Ovary (tissue), 3 donors: Measurements from ENCODE around the gene E2F4.

Experiments
- POLR2A ChIP-seq: fragments of 450-650 bp; IDR thresholded peaks from one replicate; pipeline ENCODE4 v1.6.1; 2017; ENCODE audit warnings: antibody characterized with exemption, mild to moderate bottlenecking, moderate library complexity
- TF ChIP-seq, protein P1 (sequence below), 3 donors: fragments of 450-650 bp in 2 of 3; fragments of 200-600 bp in 1 of 3; IDR thresholded peaks; one replicate each; pipeline versions ENCODE4 v1.5.1 to v1.8.0; 2016 to 2022; ENCODE audit warnings: antibody characterized with exemption in 3 of 3, mild to moderate bottlenecking in 1 of 3
- donor health status: DM: no; HTN: no; CAD: no.

GRCh38 chr16:67154578-67155294 is 37.2 kb upstream of the E2F4 start:
- TF ChIP-seq, protein P1, sequence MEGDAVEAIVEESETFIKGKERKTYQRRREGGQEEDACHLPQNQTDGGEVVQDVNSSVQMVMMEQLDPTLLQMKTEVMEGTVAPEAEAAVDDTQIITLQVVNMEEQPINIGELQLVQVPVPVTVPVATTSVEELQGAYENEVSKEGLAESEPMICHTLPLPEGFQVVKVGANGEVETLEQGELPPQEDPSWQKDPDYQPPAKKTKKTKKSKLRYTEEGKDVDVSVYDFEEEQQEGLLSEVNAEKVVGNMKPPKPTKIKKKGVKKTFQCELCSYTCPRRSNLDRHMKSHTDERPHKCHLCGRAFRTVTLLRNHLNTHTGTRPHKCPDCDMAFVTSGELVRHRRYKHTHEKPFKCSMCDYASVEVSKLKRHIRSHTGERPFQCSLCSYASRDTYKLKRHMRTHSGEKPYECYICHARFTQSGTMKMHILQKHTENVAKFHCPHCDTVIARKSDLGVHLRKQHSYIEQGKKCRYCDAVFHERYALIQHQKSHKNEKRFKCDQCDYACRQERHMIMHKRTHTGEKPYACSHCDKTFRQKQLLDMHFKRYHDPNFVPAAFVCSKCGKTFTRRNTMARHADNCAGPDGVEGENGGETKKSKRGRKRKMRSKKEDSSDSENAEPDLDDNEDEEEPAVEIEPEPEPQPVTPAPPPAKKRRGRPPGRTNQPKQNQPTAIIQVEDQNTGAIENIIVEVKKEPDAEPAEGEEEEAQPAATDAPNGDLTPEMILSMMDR (IDR thresholded peaks at IDR 0.05): no peak
- no peak for TF ChIP-seq POLR2A
